Ramos (cell line): Measurements from ENCODE around the gene ARHGAP22.

ENCODE experiments used
- in situ Hi-C: fragments of 300-500 bp; cut with MboI; formaldehyde crosslinking; loops from one replicate; pipeline ENCODE4 v1.14.3; 2022; ENCODE audit warnings: low sequenced_read_pairs; ENCODE audit not compliant: unreplicated experiment

The ARHGAP22 gene

GRCh38 chr10:48592346-48592745, 12.5 kb downstream of the ARHGAP22 start:
- in situ Hi-C loops = no loop called here

- in situ Hi-C loops = no loop called here
Measured at GRCh38 chr10:48590945-48591344, 13.9 kb downstream of the ARHGAP22 start.

GRCh38 chr10:48589266-48589665, 15.6 kb downstream of the ARHGAP22 start:
- in situ Hi-C loops = no loop called here

- in situ Hi-C loops = no loop called here
Measured at GRCh38 chr10:48587819-48588218, 17.1 kb downstream of the ARHGAP22 start.

GRCh38 chr10:48587101-48587500, 17.8 kb downstream of the ARHGAP22 start:
- in situ Hi-C loops = no loop called here

- in situ Hi-C loops = no loop called here
Measured at GRCh38 chr10:48582970-48583369, 21.9 kb downstream of the ARHGAP22 start.

GRCh38 chr10:48580236-48580635, 24.6 kb downstream of the ARHGAP22 start:
- in situ Hi-C loops = no loop called here

- in situ Hi-C loops = no loop called here
Measured at GRCh38 chr10:48579251-48579960, 25.5 kb downstream of the ARHGAP22 start.

- in situ Hi-C loops = no loop called here
Measured at GRCh38 chr10:48577158-48577557, 27.7 kb downstream of the ARHGAP22 start.

- in situ Hi-C loops = no loop called here
Measured at GRCh38 chr10:48576501-48576900, 28.4 kb downstream of the ARHGAP22 start.

- in situ Hi-C loops = no loop called here
Measured at GRCh38 chr10:48575901-48576300, 29.0 kb downstream of the ARHGAP22 start.

GRCh38 chr10:48574817-48575380, 30.0 kb downstream of the ARHGAP22 start:
- in situ Hi-C loops = no loop called here

- in situ Hi-C loops = no loop called here
Measured at GRCh38 chr10:48574322-48574796, 30.5 kb downstream of the ARHGAP22 start.

GRCh38 chr10:48573045-48573444, 31.8 kb downstream of the ARHGAP22 start:
- in situ Hi-C loops = no loop called here

- in situ Hi-C loops = no loop called here
Measured at GRCh38 chr10:48572414-48572813, 32.5 kb downstream of the ARHGAP22 start.

GRCh38 chr10:48568546-48568945, 36.3 kb downstream of the ARHGAP22 start:
- in situ Hi-C loops = no loop called here

- in situ Hi-C loops = no loop called here
Measured at GRCh38 chr10:48568131-48568530, 36.7 kb downstream of the ARHGAP22 start.

GRCh38 chr10:48567346-48567745, 37.5 kb downstream of the ARHGAP22 start:
- in situ Hi-C loops = no loop called here

GRCh38 chr10:48564466-48565160, 40.3 kb downstream of the ARHGAP22 start:
- in situ Hi-C loops = no loop called here

- in situ Hi-C loops = no loop called here
Measured at GRCh38 chr10:48557511-48558123, 47.3 kb downstream of the ARHGAP22 start.

- in situ Hi-C loops = no loop called here
Measured at GRCh38 chr10:48556713-48557112, 48.2 kb downstream of the ARHGAP22 start.
